SK-N-MC (cell line): ENCODE results near the gene KCNG1.

Experiments used
- EZH2 ChIP-seq: fragments of 200-600 bp; sonication (generic); IDR thresholded peaks from one replicate; pipeline ENCODE4 v1.6.1; 2017; ENCODE audit warnings: antibody characterized with exemption
- FOXP2 ChIP-seq: optimal IDR thresholded peaks from 2 replicates; pipeline ENCODE3; 2011; ENCODE audit warnings: mild to moderate bottlenecking, moderate library complexity; ENCODE audit not compliant: insufficient read depth; ENCODE audit errors: extremely low read length, control extremely low read depth
- POLR2AphosphoS5 ChIP-seq: IDR thresholded peaks from 2 replicates; pipeline ENCODE4 v1.6.1; 2012; ENCODE audit warnings: mild to moderate bottlenecking, low read depth, low read length, borderline replicate concordance

GRCh38 chr20:51023617-51024155, 779 bp upstream of the KCNG1 start:
- TF ChIP-seq POLR2AphosphoS5: no peak
- no peak for TF ChIP-seq EZH2
- TF ChIP-seq FOXP2: no peak
